ENCODE data around the gene DOCK2.

DOCK2 gene

GRCh38 chr5:169873642-169874041, 236.6 kb downstream of the DOCK2 start:
- DNase-seq = peak; percentile 66 to 71 (median 69)

DNA sequence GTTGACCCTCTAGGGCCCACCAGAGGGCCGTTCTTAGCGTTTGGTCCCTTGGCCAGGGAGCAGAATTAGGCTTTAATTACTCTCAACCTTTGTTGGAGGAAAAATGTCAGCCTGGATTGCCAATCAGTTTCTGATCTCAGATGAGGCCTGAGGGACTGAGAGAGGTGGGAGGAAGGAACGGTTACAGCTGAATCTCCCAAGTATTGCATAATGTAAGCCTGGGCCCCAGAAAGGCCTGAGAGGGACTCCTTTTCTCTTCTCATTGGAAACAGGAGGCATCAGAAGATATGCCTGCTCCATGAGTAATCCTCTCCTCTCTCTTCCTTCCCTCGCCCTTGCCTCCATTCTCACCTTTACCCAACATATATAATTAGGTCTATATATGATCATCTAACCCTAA, 237.5 kb downstream of the DOCK2 start:
- peak; percentile 61 to 67 (median 65) for DNase-seq

GRCh38 chr5:169875091-169875728, 238.1 kb downstream of the DOCK2 start:
- DNase-seq = peak; percentile 63 to 80 (median 76)

DNA sequence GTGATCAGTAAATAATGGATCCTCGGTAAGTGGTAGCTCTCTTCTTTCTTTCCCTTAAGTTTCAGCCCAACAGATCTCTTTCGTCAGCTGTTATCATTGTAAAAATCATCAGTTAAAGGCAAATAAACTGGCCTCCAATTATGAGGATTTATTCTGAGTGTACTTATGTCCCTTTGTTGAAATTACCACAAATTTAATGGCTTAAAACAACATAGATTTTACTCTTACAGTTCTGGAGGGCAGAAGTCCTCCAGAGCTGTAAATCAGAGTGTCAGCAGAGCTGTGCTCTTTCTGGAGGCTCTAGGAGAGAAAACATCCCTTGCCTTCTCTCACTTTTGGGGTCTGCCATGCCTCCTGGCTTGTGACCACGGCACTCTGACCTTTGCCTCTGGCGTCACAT, 238.7 kb downstream of the DOCK2 start:
- no peak for DNase-seq

- peak; percentile 38 to 63 (median 46) for DNase-seq
Observed at GRCh38 chr5:169876386-169876785, 239.3 kb downstream of the DOCK2 start.

GRCh38 chr5:169880012-169880663, 243.1 kb downstream of the DOCK2 start:
- DNase-seq = peak; percentile 42 to 73 (median 58)

GRCh38 chr5:169880785-169881184, 243.7 kb downstream of the DOCK2 start:
- DNase-seq = no peak

DNA sequence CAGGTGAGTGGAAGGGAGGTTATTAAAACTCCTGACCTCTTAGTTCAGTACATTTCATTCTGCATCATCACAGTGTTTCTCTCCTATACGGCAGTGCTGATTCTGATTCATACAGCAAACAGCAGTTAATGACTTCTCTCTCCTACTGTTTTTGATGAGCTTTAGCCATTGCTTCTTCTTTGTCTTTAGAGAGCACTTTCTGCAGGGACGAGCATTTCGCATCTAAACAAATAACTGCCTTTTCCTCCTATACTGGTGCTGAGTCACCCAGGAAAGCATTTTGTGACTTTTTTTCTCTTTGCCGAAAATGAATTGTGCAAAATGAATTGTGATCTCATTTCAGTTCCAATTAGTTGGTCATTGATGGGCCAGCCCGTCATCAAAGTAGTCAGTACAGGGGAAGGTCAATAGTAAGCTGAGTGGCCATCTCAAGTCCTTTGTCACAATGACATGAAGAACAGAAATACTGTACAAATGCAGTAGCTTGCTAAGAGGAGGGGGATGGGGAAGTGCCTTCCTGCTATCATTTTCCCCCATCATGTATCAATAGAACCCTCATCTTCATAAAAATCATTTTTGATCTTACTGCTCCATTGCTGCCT, 244.7 kb downstream of the DOCK2 start:
- peak in 2 of 3 donors; percentile 45 to 60 for DNase-seq

DNA sequence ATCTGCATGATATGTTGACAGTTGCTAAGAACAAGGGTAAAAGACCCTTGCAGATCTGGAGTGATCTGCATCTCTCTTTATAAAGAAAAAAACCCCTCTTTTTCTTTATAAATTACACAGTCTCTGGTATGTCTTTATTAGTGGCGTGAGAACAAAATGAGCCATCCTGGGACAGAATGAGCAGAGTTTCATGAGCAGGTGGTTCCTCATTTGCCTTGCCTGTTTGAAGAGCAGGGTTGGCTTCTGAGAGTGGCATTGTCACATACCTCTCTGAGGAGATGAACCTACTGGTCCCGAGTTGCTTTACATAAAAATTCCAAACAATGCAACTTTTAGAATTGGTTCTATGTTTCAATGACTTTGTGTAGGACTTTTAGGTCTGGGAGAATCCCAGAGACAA, 249.0 kb downstream of the DOCK2 start:
- DNase-seq = peak in 1 of 3 donors; percentile 20

GRCh38 chr5:169886677-169887076, 249.6 kb downstream of the DOCK2 start:
- no peak for DNase-seq

- DNase-seq = no peak
Observed at GRCh38 chr5:169889572-169889971, 252.5 kb downstream of the DOCK2 start.

GRCh38 chr5:169893010-169893409, 255.9 kb downstream of the DOCK2 start:
- no peak for DNase-seq

GRCh38 chr5:169893571-169893970, 256.5 kb downstream of the DOCK2 start:
- no peak for DNase-seq

GRCh38 chr5:169895926-169896325, 258.9 kb downstream of the DOCK2 start:
- DNase-seq = no peak

- DNase-seq = no peak
Observed at GRCh38 chr5:169897481-169897880, 260.4 kb downstream of the DOCK2 start.

GRCh38 chr5:169901896-169902295, 264.8 kb downstream of the DOCK2 start:
- no peak for DNase-seq

- no peak for DNase-seq
Observed at GRCh38 chr5:169904059-169904458, 267.0 kb downstream of the DOCK2 start.

GRCh38 chr5:169904508-169904907, 267.4 kb downstream of the DOCK2 start:
- DNase-seq = no peak

GRCh38 chr5:169905017-169905416, 267.9 kb downstream of the DOCK2 start:
- no peak for DNase-seq

- DNase-seq = no peak
Observed at GRCh38 chr5:169906745-169907649, 269.9 kb downstream of the DOCK2 start.

- no peak for DNase-seq
Observed at GRCh38 chr5:169908864-169909263, 271.8 kb downstream of the DOCK2 start.

- DNase-seq = no peak
Observed at GRCh38 chr5:169909945-169910344, 272.9 kb downstream of the DOCK2 start.

DNA sequence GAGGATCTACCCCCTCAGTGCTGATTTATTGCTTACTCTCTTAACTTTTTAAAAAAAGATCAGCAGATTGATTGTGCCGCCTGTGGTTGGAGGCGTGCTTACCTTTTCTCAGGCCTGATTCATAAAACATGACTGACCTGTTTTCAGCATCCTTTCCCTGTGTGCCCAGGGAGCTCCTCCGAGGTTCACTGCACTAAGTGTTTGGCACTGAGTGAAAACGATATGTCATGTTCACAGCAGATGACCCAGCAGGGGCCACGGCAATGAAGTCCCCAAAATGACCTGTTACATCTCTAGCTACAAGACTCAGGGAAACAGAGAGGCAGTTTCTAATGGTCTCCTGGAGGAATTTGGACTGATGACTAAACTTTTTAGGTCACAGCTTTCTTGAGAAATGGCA, 273.3 kb downstream of the DOCK2 start:
- DNase-seq = no peak
